ENCODE results near the gene RAPGEF6.

DNA sequence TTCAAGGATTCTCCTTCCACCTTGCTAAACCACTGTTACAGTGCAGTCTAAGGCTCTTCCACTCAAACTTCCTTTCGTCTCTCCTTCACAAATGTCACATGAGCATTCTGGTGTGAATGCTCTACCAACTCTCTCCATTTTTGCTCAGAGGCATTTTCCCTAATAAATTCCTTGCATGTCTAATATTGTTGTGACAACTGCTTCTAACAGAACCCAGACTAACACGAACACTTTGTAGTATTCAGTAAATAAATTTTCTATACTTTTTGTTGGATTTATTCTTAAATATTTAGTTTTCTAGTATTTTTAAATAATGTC, 24.0 kb downstream of the RAPGEF6 start:
- TF ChIP-seq, protein P1, sequence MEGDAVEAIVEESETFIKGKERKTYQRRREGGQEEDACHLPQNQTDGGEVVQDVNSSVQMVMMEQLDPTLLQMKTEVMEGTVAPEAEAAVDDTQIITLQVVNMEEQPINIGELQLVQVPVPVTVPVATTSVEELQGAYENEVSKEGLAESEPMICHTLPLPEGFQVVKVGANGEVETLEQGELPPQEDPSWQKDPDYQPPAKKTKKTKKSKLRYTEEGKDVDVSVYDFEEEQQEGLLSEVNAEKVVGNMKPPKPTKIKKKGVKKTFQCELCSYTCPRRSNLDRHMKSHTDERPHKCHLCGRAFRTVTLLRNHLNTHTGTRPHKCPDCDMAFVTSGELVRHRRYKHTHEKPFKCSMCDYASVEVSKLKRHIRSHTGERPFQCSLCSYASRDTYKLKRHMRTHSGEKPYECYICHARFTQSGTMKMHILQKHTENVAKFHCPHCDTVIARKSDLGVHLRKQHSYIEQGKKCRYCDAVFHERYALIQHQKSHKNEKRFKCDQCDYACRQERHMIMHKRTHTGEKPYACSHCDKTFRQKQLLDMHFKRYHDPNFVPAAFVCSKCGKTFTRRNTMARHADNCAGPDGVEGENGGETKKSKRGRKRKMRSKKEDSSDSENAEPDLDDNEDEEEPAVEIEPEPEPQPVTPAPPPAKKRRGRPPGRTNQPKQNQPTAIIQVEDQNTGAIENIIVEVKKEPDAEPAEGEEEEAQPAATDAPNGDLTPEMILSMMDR (IDR thresholded peaks at IDR 0.05), result no peak
- TF ChIP-seq POLR2A (IDR thresholded peaks at IDR 0.05), result no peak
